ENCODE data around the gene SAFB. TPM values are rescaled to one million over a fixed set of nuclear protein-coding genes. Genes with fewer than 3 reads are reported as not detected.
A peak's percentile ranks its signal among the peaks of the same experiment; 100 is the strongest.

Gene SAFB
- polyA plus RNA-seq, 3 donors, result 12.2 to 76.6 (median 23.1) TPM

GRCh38 chr19:5680084-5680436, 57.2 kb downstream of the SAFB start:
- no peaks in the 10 kb centered on the region for H3K36me3 Mint-ChIP-seq

More at GRCh38 chr19:5680084-5680436, 57.2 kb downstream of the SAFB start:
- no peak for TF ChIP-seq CTCF (IDR thresholded peaks at IDR 0.05)
- under 1% methylated on average over 19 of the region's 23 CpGs for WGBS (ENCODE audit: insufficient coverage)
- H3K36me3 ChIP-seq (replicated peaks in 1 of 2; ENCODE audit: control insufficient read depth in 1 of 2, insufficient read depth in 2 of 2, low read length in 2 of 2), result no peaks in the 10 kb centered on the region
- peak overlapping the region; percentile 91 for H3K9ac ChIP-seq (ENCODE audit: insufficient read depth, low read length, poor library complexity, severe bottlenecking)
- intact Hi-C loops (cut with micrococcal nuclease), result loop anchor here (2.0 to 10.0 kb wide), 4 partner anchors 57 to 695 kb away; partner anchors contain the start of genes ALKBH7 (in 1 of the 2), DUS3L (in 1 of the 2), NDUFA11 (in 1 of the 2) and PSPN (in 1 of the 2)
- peak overlapping the region; percentile 78 to 93 for H3K27ac ChIP-seq (ENCODE audit: low read depth in 1 of 2, low read length in 2 of 2)
- peak overlapping the region; percentile 94 to 99 (median 98) for H3K27ac Mint-ChIP-seq
- H4K20me1 ChIP-seq (ENCODE audit: insufficient read depth, low read length), result no peaks in the 10 kb centered on the region
- H3K27me3 ChIP-seq (ENCODE audit: control insufficient read depth in 2 of 2, insufficient read depth in 2 of 2, low read length in 2 of 2), result no peaks in the 10 kb centered on the region
- DNase-seq, result no peak
- H3K79me2 ChIP-seq (ENCODE audit: insufficient read depth, low read length), result peaks cover 8% of the 10 kb centered on the region
- peaks cover 0 to 2% (median 0%) of the 10 kb centered on the region in 7 donors for H3K9me3 Mint-ChIP-seq
- peak overlapping the region; percentile 97 to 99 for H3K4me3 Mint-ChIP-seq
- H3K9me3 ChIP-seq (replicated peaks in 1 of 2; ENCODE audit: control insufficient read depth in 1 of 2, insufficient read depth in 1 of 2, low read length in 2 of 2), result no peaks in the 10 kb centered on the region
- peak overlapping the region; percentile 92 for H3K4me2 ChIP-seq (replicated peaks; ENCODE audit: extremely low read depth, low read length, poor library complexity, severe bottlenecking)
- H3K27me3 Mint-ChIP-seq (ENCODE audit: low read depth in 3 of 3), result peaks cover 0 to 5% (median 5%) of the 10 kb centered on the region in 3 donors
- H2AFZ ChIP-seq (ENCODE audit: insufficient read depth, low read depth, low read length, poor library complexity, severe bottlenecking), result peak overlapping the region; percentile 96
- H3K4me3 ChIP-seq (replicated peaks in 1 of 3; ENCODE audit: low read depth in 2 of 3, low read length in 3 of 3), result peak overlapping the region; percentile 86 to 99 (median 95)
- H3K4me1 Mint-ChIP-seq, result peaks cover 21% of the 10 kb centered on the region
- peaks cover 14 to 20% of the 10 kb centered on the region in 2 donors for H3K4me1 ChIP-seq (ENCODE audit: control insufficient read depth in 1 of 2, insufficient read depth in 2 of 2, low read length in 2 of 2)

Measured in CD14-positive monocyte (primary cell).